Islet of Langerhans (tissue), 1 donor: Measurements from ENCODE around the gene GAN.
"Not testable (repeated sequence)": the region's sequence is repeated elsewhere in the genome, so short reads cannot be mapped to it uniquely, and the experiment has no call there.

Experiments
- FAIRE-seq: peaks from one replicate; lab custom pipeline; 2011; peaks lifted over from hg19 to GRCh38; lab: Jason Lieb, UNC

Gene GAN

GRCh38 chr16:81310045-81310644 lies 4.6 kb upstream of the GAN start:
- FAIRE-seq = no peak

- FAIRE-seq = no peak
Measured at GRCh38 chr16:81311762-81312161, 3.0 kb upstream of the GAN start.

- no peak for FAIRE-seq
Measured at GRCh38 chr16:81313701-81314602, 810 bp upstream of the GAN start.

- no peak for FAIRE-seq
Measured at GRCh38 chr16:81315271-81316175, 761 bp downstream of the GAN start.

- FAIRE-seq = no peak
Measured at GRCh38 chr16:81316176-81316496, 1.4 kb downstream of the GAN start.

- no peak for FAIRE-seq
Measured at GRCh38 chr16:81318711-81319110, 3.9 kb downstream of the GAN start.

- FAIRE-seq = no peak
Measured at GRCh38 chr16:81319221-81319912, 4.6 kb downstream of the GAN start.

- no peak for FAIRE-seq
Measured at GRCh38 chr16:81321039-81321438, 6.3 kb downstream of the GAN start.

GRCh38 chr16:81321536-81321935 lies 6.8 kb downstream of the GAN start:
- no peak for FAIRE-seq

- FAIRE-seq = no peak
Measured at GRCh38 chr16:81324808-81325207, 10.0 kb downstream of the GAN start.

GRCh38 chr16:81327011-81327410 lies 12.2 kb downstream of the GAN start:
- no peak for FAIRE-seq

- no peak for FAIRE-seq
Measured at GRCh38 chr16:81327447-81328196, 12.9 kb downstream of the GAN start.

- FAIRE-seq = no peak
Measured at GRCh38 chr16:81329947-81330346, 15.2 kb downstream of the GAN start.

GRCh38 chr16:81333356-81333755 lies 18.6 kb downstream of the GAN start:
- no peak for FAIRE-seq

- no peak for FAIRE-seq
Measured at GRCh38 chr16:81335669-81336068, 20.9 kb downstream of the GAN start.

- no peak for FAIRE-seq
Measured at GRCh38 chr16:81337097-81337496, 22.3 kb downstream of the GAN start.

GRCh38 chr16:81345172-81345571 lies 30.4 kb downstream of the GAN start:
- FAIRE-seq = not testable (repeated sequence)

- no peak for FAIRE-seq
Measured at GRCh38 chr16:81347425-81347824, 32.7 kb downstream of the GAN start.

- no peak for FAIRE-seq
Measured at GRCh38 chr16:81349608-81350305, 35.0 kb downstream of the GAN start.

GRCh38 chr16:81350306-81350615 lies 35.5 kb downstream of the GAN start:
- no peak for FAIRE-seq

- FAIRE-seq = no peak
Measured at GRCh38 chr16:81353895-81354294, 39.1 kb downstream of the GAN start.
